ENCODE measurements around the gene TBC1D4.
"Not testable (repeated sequence)": the region's sequence is repeated elsewhere in the genome, so short reads cannot be mapped to it uniquely, and the experiment has no call there.

The TBC1D4 gene

DNA sequence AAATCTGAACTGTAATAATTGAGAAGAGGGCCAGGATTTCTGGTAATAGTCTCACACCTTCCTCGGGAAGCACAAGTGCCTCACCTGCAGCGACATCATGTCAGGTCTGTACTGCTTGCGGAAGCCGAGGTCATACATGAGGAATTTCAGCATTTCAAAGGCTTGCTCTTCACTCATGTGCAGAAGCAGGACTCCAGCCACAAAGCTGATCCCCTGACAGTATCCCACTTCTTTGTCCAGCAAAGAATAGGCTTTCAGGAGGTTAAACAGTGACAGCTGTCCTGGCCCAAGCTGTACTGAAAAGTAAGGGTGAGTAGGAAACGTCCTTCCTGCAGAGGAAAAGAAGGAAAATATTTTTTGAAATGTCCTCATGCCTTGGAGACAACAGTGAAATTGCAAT is 182.7 kb downstream of the TBC1D4 start:
- TF ChIP-seq, protein P1, sequence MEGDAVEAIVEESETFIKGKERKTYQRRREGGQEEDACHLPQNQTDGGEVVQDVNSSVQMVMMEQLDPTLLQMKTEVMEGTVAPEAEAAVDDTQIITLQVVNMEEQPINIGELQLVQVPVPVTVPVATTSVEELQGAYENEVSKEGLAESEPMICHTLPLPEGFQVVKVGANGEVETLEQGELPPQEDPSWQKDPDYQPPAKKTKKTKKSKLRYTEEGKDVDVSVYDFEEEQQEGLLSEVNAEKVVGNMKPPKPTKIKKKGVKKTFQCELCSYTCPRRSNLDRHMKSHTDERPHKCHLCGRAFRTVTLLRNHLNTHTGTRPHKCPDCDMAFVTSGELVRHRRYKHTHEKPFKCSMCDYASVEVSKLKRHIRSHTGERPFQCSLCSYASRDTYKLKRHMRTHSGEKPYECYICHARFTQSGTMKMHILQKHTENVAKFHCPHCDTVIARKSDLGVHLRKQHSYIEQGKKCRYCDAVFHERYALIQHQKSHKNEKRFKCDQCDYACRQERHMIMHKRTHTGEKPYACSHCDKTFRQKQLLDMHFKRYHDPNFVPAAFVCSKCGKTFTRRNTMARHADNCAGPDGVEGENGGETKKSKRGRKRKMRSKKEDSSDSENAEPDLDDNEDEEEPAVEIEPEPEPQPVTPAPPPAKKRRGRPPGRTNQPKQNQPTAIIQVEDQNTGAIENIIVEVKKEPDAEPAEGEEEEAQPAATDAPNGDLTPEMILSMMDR (IDR thresholded peaks at IDR 0.05; ENCODE audit: low read depth, low read length): no peak
- DNase-seq (ENCODE audit: extremely low read depth, low read depth): no peak

DNA sequence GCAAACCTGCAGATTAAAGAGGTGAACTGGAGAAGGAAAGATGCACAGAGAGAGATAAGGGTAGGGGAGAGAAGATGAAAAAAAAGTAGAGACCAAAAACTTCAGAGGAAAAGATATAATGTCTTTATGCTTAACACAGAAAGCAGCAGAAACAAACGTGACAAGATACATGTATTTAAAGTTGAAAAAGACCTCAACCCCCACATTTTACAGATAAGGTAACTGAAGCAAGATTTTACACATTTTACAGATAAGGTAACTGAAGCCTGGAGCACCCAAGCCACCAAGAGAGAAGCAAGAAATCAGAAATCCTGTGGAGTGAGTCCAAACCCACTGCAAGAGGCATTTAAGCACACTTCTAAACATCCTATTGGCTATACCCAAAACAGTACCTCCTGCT is 185.3 kb downstream of the TBC1D4 start:
- TF ChIP-seq, protein P1 (IDR thresholded peaks at IDR 0.05; ENCODE audit: low read depth, low read length): no peak

DNA sequence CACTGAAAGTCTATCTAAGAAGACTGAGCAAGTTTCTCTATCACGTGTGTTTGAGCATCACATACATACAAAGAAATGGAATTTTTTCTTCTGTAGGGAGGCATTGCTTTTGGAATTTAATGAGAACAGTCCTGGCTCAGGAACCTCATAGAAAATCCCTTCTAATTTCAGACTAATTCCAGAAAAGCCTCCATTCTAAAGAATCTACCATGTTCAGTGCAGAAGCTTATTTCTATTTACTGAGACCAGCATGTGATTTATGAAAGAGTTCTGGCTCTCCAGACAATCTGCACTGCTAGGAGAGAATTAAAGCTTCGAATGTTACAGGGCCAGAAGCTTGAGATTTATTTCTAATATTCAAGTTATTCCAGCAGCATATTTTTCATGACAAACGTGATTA is 186.8 kb downstream of the TBC1D4 start:
- no peak for DNase-seq (ENCODE audit: extremely low read depth, low read depth)
- TF ChIP-seq, protein P1 (IDR thresholded peaks at IDR 0.05; ENCODE audit: low read depth, low read length): no peak

More for the DNA sequence above, 185.3 kb downstream of the TBC1D4 start:
- no peak for DNase-seq (ENCODE audit: extremely low read depth, low read depth)

DNA sequence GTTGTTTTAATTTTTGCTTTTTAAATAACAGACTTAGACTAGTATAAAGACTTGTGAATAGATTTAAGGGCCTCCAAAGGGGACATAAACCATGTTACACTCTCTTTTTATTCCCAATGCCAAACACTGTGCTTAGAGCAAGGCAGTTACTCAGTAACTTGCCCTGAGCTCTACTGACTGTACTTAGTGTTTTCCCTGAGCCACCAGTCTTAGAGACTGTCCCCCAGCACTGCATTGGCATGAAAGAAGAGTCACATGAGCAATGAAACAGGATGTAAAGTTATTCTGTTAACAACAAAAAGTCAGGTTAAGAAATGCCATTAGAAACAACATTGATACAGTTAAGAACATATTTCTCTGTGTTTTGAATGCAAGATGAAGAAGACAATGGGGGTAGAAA is 187.9 kb downstream of the TBC1D4 start:
- no peak for DNase-seq (ENCODE audit: extremely low read depth, low read depth)
- TF ChIP-seq, protein P1 (IDR thresholded peaks at IDR 0.05; ENCODE audit: low read depth, low read length): no peak

DNA sequence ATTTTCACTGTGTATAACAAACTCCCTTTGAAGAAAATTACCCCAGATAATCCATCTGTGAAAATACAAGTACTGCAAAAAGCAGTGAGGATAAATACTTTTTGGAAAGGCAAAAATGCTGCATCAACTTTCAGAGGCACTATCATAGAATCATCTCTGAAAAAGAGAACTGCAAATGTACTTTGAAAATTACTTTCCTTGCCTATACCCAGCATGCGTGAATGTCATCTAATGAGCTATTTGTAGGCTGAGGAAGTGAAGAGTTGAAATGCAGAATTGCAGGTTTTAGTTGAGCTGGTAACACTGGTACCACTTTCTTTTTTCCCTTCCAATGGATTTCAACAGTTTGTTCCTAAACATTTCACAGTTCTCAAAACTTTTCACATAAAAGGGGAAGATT is 196.7 kb downstream of the TBC1D4 start:
- no peak for DNase-seq (ENCODE audit: extremely low read depth, low read depth)
- TF ChIP-seq, protein P1 (IDR thresholded peaks at IDR 0.05; ENCODE audit: low read depth, low read length): no peak

DNA sequence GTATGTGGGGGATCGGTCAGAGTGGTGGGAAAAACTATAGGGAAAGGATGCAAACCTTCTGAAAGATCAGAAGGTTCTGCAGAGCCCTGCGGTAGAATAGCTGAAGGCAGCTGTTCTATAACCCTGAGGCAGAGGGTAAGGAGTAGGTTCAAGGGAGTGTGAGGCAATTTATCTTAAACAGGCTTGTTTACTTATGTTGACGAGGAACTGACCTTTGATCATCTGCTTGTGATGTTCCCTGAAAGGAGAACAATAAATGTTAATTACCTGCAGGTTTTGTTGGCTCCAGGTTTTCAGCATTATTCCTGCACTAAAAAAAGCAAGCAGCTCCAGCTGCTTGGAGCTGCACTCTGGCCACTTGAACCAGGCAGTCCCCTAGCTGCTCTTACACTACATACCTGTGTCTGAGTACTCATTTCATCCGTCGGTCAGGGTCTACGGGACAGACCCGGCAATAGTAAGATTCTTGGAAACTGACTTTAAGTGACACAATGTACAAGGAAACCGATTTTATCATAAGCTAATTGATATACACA is 202.1 kb downstream of the TBC1D4 start:
- DNase-seq (ENCODE audit: extremely low read depth, low read depth): no peak
- TF ChIP-seq, protein P1 (IDR thresholded peaks at IDR 0.05; ENCODE audit: low read depth, low read length): no peak

DNA sequence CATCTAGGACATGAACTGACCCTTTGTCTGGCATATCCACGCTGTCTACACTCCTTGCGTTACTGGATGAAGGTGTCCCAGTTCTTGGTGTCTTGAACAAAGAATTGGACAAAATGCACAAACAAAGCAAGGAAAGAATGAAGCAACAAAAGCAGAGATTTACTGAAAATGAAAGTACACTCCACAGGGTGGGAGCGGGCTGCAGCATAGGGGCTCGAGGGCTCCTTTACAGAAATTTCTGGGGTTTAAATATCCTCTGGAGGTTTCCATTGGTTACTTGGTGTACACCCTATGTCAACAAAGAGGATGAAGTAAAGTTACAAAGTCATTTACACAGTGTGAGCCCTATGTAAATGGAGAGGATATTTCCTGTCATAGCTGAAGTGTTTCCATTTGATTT is 208.3 kb downstream of the TBC1D4 start:
- not testable (repeated sequence) for DNase-seq (ENCODE audit: extremely low read depth, low read depth)

DNA sequence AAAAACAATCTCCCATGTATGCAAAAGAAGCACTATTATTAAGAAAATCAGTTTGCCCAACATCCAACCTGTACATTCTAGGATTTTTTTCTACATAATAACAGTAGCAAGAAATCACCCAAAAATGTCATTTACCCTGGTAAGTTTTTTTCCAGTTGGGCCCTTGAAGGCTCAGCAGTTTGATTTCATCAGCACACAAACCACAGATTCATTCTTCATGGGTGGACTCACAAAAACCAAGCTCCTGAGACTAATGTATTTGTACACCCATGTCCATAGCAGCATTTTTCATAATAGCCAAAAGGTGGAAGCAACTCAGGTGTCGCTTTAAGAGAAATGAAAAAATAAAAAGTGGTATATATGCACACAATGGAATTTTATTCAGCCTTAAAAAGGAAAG is 210.1 kb downstream of the TBC1D4 start:
- TF ChIP-seq, protein P1 (IDR thresholded peaks at IDR 0.05; ENCODE audit: low read depth, low read length): no peak
- DNase-seq (ENCODE audit: extremely low read depth, low read depth): no peak

DNA sequence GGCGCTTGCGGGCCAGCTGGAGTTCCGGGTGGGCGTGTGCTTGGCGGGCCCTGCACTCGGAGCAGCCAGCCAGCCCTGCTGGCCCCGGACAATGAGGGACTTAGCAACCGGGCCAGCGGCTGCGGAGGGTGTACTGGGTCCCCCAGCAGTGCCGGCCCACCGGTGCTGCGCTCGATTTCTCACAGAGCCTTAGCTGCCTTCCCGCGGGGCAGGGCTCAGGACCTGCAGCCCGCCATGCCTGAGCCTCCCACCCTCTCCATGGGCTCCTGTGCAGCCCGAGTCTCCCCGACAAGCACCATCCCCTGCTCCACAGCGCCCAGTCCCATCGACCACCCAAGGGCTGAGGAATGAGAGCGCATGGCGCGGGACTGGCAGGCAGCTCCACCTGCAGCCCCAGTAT is 213.5 kb downstream of the TBC1D4 start:
- not testable (repeated sequence) for DNase-seq (ENCODE audit: extremely low read depth, low read depth)

All from AG09319 (cell line).